Measurements from ENCODE around the gene PDZD4. TPM values are rescaled to one million over a fixed set of nuclear protein-coding genes. Genes with fewer than 3 reads are reported as not detected.

The PDZD4 gene
- total RNA-seq, 1 experiment from 2014 or later, result 4.0 TPM

- DNase-seq (ENCODE audit: low spot score), result no peak
These were observed 58.7 kb downstream of the PDZD4 start for GRCh38 chrX:153771415-153772315.

GRCh38 chrX:153770601-153771414, 59.5 kb downstream of the PDZD4 start:
- no peak for DNase-seq (ENCODE audit: low spot score)

- DNase-seq (ENCODE audit: low spot score), result no peak
These were observed 60.3 kb downstream of the PDZD4 start for GRCh38 chrX:153769865-153770600.

GRCh38 chrX:153769158-153769864, 61.0 kb downstream of the PDZD4 start:
- no peak for DNase-seq (ENCODE audit: low spot score)

GRCh38 chrX:153768311-153769157, 61.8 kb downstream of the PDZD4 start:
- DNase-seq (ENCODE audit: low spot score), result no peak

GRCh38 chrX:153767674-153768055, 62.7 kb downstream of the PDZD4 start:
- DNase-seq (ENCODE audit: low spot score), result no peak

GRCh38 chrX:153766871-153767673, 63.3 kb downstream of the PDZD4 start:
- DNase-seq (ENCODE audit: low spot score), result no peak

GRCh38 chrX:153766098-153766817, 64.1 kb downstream of the PDZD4 start:
- peak; percentile 83 for DNase-seq (ENCODE audit: low spot score)

GRCh38 chrX:153765138-153766079, 64.9 kb downstream of the PDZD4 start:
- no peak for DNase-seq (ENCODE audit: low spot score)

- no peak for DNase-seq (ENCODE audit: low spot score)
These were observed 65.6 kb downstream of the PDZD4 start for GRCh38 chrX:153764786-153765137.

- peak; percentile 77 for DNase-seq (ENCODE audit: low spot score)
These were observed 66.2 kb downstream of the PDZD4 start, which contains the start of gene PLXNB3 for GRCh38 chrX:153763989-153764755. Gene PLXNB3 (plus strand): TSS chrX:153764249. CDS start chrX:153765536, 1,287 bp downstream.

- DNase-seq (ENCODE audit: low spot score), result no peak
These were observed 66.9 kb downstream of the PDZD4 start for GRCh38 chrX:153763298-153763932.

- DNase-seq (ENCODE audit: low spot score), result no peak
These were observed 67.6 kb downstream of the PDZD4 start for GRCh38 chrX:153762626-153763173.

GRCh38 chrX:153761863-153762262, 68.5 kb downstream of the PDZD4 start:
- DNase-seq (ENCODE audit: low spot score), result no peak

GRCh38 chrX:153755136-153755535, 75.2 kb downstream of the PDZD4 start:
- no peak for DNase-seq (ENCODE audit: low spot score)
